Thymus (tissue), 11 donors: ENCODE data around the gene RASGEF1C. TPM values are rescaled to one million over a fixed set of nuclear protein-coding genes. Genes with fewer than 3 reads are reported as not detected.
"Not testable (repeated sequence)": the region's sequence is repeated elsewhere in the genome, so short reads cannot be mapped to it uniquely, and the experiment has no call there.

Experiments used
- DNase-seq, 9 donors: peaks; one replicate each; pipeline ENCODE4 v3.0.0-alpha.2; 2013; ENCODE audit warnings: low spot score in 9 of 9, low read depth in 6 of 9, missing footprints in 1 of 9
- H3K27ac ChIP-seq, 2 donors: one replicate each; pipeline ENCODE4 v1.5.1; 2013; ENCODE audit warnings: control low read depth in 1 of 2, low read depth in 1 of 2, low read length in 1 of 2, mild to moderate bottlenecking in 1 of 2, moderate library complexity in 1 of 2
- H3K27me3 ChIP-seq, 2 donors: one replicate each; pipeline ENCODE4 v1.5.1; 2013; ENCODE audit warnings: low read length in 1 of 2; ENCODE audit not compliant: control insufficient read depth in 2 of 2, insufficient read depth in 1 of 2
- H3K36me3 ChIP-seq, 2 donors: one replicate each; pipeline ENCODE4 v1.5.1; 2013; ENCODE audit warnings: low read length in 1 of 2, mild to moderate bottlenecking in 1 of 2, moderate library complexity in 1 of 2; ENCODE audit not compliant: control insufficient read depth in 2 of 2, insufficient read depth in 2 of 2
- H3K4me1 ChIP-seq, 2 donors: one replicate each; pipeline ENCODE4 v1.5.1; 2013; ENCODE audit warnings: low read length in 2 of 2; ENCODE audit not compliant: control insufficient read depth in 2 of 2, insufficient read depth in 2 of 2
- H3K4me3 ChIP-seq, 2 donors: one replicate each; pipeline ENCODE4 v1.5.1; 2013; ENCODE audit warnings: low read length in 2 of 2, control low read depth in 1 of 2, mild to moderate bottlenecking in 1 of 2
- H3K9me3 ChIP-seq, 2 donors: one replicate each; pipeline ENCODE4 v1.5.1; 2013; ENCODE audit warnings: low read length in 1 of 2, mild to moderate bottlenecking in 1 of 2; ENCODE audit not compliant: control insufficient read depth in 2 of 2, insufficient read depth in 1 of 2
- WGBS: extraction: QIAGEN DNeasy Blood & Tissue Kit; methylation state at CpG from one replicate; pipeline ENCODE4 v1.1.7; 2013; 5-methylcytosine and 5-hydroxymethylcytosine counted together
- polyA plus RNA-seq: library from polyadenylated mRNA; stranded (reverse); fragments of 200-250 nt; gene quantifications from one replicate; pipeline ENCODE4 v1.2.3, GENCODE V29; 2013
- total RNA-seq: library from RNA; stranded (reverse); fragments of 120-200 nt; gene quantifications from one replicate; pipeline ENCODE4 v1.2.4, GENCODE V29; 2013
- donor health status: healthy.

The RASGEF1C gene
- total and polyA plus RNA-seq, 2 donors: 0.11 TPM; not detected in 1

GRCh38 chr5:180213657-180214207 is 4.7 kb upstream of the RASGEF1C start:
- Histone ChIP-seq H3K4me1 (no peaks in the 10 kb centered on the region), H3K36me3 (no peaks in the 10 kb centered on the region), H3K9me3 (peaks cover 0 to 5% of the 10 kb centered on the region in 2 donors), H3K4me3 (no peak overlapping the region), H3K27ac (no peak overlapping the region), H3K27me3 (peaks cover 11 to 25% of the 10 kb centered on the region in 2 donors)
- no peak for DNase-seq
- WGBS: 91% methylated on average over 5 of the region's 5 CpGs

GRCh38 chr5:180213256-180213600 is 4.2 kb upstream of the RASGEF1C start:
- no peak overlapping the region for H3K27ac ChIP-seq
- peaks cover 16 to 29% of the 10 kb centered on the region in 2 donors for H3K27me3 ChIP-seq
- H3K9me3 ChIP-seq: peaks cover 0 to 5% of the 10 kb centered on the region in 2 donors
- no peak overlapping the region for H3K4me3 ChIP-seq
- WGBS: 22% methylated on average over 4 of the region's 4 CpGs
- peaks cover 3 to 4% of the 10 kb centered on the region in 2 donors for H3K4me1 ChIP-seq
- no peaks in the 10 kb centered on the region for H3K36me3 ChIP-seq
- DNase-seq: no peak

- no peak overlapping the region for H3K4me3 ChIP-seq
- no peak for DNase-seq
- WGBS: 39% methylated on average over 19 of the region's 19 CpGs
- H3K9me3 ChIP-seq: peaks cover 0 to 5% of the 10 kb centered on the region in 2 donors
- peaks cover 20 to 36% of the 10 kb centered on the region in 2 donors for H3K27me3 ChIP-seq
- H3K27ac ChIP-seq: no peak overlapping the region
- H3K4me1 ChIP-seq: peaks cover 3 to 5% of the 10 kb centered on the region in 2 donors
- no peaks in the 10 kb centered on the region for H3K36me3 ChIP-seq
Measured at GRCh38 chr5:180212363-180213255, 3.6 kb upstream of the RASGEF1C start.

- H3K27me3 ChIP-seq: peaks cover 25 to 45% of the 10 kb centered on the region in 2 donors
- no peaks in the 10 kb centered on the region for H3K36me3 ChIP-seq
- H3K4me1 ChIP-seq: peaks cover 3 to 5% of the 10 kb centered on the region in 2 donors
- H3K27ac ChIP-seq: no peak overlapping the region
- WGBS: 93% methylated on average over 4 of the region's 4 CpGs
- H3K4me3 ChIP-seq: no peak overlapping the region
- H3K9me3 ChIP-seq: peaks cover 0 to 5% of the 10 kb centered on the region in 2 donors
- DNase-seq: no peak
Measured at GRCh38 chr5:180211761-180212035, 2.7 kb upstream of the RASGEF1C start.

- no peak for DNase-seq
- H3K36me3 ChIP-seq: no peaks in the 10 kb centered on the region
- no peak overlapping the region for H3K27ac ChIP-seq
- WGBS: 93% methylated on average over 16 of the region's 16 CpGs
- H3K4me1 ChIP-seq: peaks cover 3 to 5% of the 10 kb centered on the region in 2 donors
- no peak overlapping the region for H3K4me3 ChIP-seq
- H3K9me3 ChIP-seq: peaks cover 0 to 5% of the 10 kb centered on the region in 2 donors
- peaks cover 25 to 46% of the 10 kb centered on the region in 2 donors for H3K27me3 ChIP-seq
Measured at GRCh38 chr5:180210961-180211760, 2.1 kb upstream of the RASGEF1C start.

- not testable (repeated sequence) for H3K9me3 ChIP-seq, DNase-seq, H3K4me3 ChIP-seq, H3K4me1 ChIP-seq, H3K27ac ChIP-seq, H3K36me3 ChIP-seq
- peaks cover 25 to 49% of the 10 kb centered on the region in 2 donors for H3K27me3 ChIP-seq
- 96% methylated on average over 12 of the region's 12 CpGs for WGBS
Measured at GRCh38 chr5:180210077-180210476, 1.1 kb upstream of the RASGEF1C start.

GRCh38 chr5:180208435-180209081 is 453 bp downstream of the RASGEF1C start:
- H3K36me3 ChIP-seq: no peaks in the 10 kb centered on the region
- peaks cover 25 to 49% of the 10 kb centered on the region in 2 donors for H3K27me3 ChIP-seq
- H3K4me1 ChIP-seq: peaks cover 3 to 5% of the 10 kb centered on the region in 2 donors
- 3% methylated on average over 65 of the region's 65 CpGs for WGBS
- no peak for DNase-seq
- H3K4me3 ChIP-seq: peak overlapping the region in 1 of 2 donors; percentile 55
- no peak overlapping the region for H3K27ac ChIP-seq
- no peaks in the 10 kb centered on the region for H3K9me3 ChIP-seq

- Histone ChIP-seq H3K27ac (no peak overlapping the region), H3K27me3 (peaks cover 25 to 49% of the 10 kb centered on the region in 2 donors), H3K4me1 (peaks cover 3 to 5% of the 10 kb centered on the region in 2 donors), H3K9me3 (no peaks in the 10 kb centered on the region), H3K36me3 (no peaks in the 10 kb centered on the region), H3K4me3 (no peak overlapping the region)
- DNase-seq: no peak
- WGBS: 45% methylated on average over 14 of the region's 14 CpGs
Measured at GRCh38 chr5:180208038-180208434, 975 bp downstream of the RASGEF1C start.
